ENCODE measurements around the gene GPNMB. TPM values are rescaled to one million over a fixed set of nuclear protein-coding genes. Genes with fewer than 3 reads are reported as not detected.
"Not testable (repeated sequence)": the region's sequence is repeated elsewhere in the genome, so short reads cannot be mapped to it uniquely, and the experiment has no call there.

Gene GPNMB
- polyA plus RNA-seq, 4 donors: 1.6 to 27.0 (median 7.1) TPM

DNA sequence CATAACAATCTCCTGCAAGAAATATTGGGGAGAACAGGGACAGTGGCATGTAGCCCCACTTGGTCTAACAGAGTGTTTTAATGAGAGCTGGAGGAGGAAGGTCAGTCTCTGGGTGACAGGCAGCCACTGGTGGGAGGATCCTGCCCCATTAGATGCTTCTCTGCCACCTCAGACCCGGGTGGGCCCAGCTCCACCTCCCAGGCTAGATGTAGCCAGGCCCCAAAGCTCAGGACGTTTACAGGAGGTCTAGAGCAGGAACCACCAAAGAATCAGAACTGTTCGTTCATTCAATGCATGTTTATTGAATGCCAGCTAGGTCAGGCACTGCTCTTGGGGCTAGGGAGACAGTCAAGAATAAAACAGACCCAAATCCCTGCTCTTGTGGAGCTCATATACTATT, 28.4 kb upstream of the GPNMB start:
- H3K36me3 ChIP-seq (ENCODE audit: control insufficient read depth in 3 of 3, insufficient read depth in 2 of 3, low read depth in 1 of 3, low read length in 3 of 3): no peaks in the 10 kb centered on the region
- WGBS, 3 donors: 50 to 63% (median 52%) methylated on average over 3 of the region's 3 CpGs
- no peak for FAIRE-seq

DNA sequence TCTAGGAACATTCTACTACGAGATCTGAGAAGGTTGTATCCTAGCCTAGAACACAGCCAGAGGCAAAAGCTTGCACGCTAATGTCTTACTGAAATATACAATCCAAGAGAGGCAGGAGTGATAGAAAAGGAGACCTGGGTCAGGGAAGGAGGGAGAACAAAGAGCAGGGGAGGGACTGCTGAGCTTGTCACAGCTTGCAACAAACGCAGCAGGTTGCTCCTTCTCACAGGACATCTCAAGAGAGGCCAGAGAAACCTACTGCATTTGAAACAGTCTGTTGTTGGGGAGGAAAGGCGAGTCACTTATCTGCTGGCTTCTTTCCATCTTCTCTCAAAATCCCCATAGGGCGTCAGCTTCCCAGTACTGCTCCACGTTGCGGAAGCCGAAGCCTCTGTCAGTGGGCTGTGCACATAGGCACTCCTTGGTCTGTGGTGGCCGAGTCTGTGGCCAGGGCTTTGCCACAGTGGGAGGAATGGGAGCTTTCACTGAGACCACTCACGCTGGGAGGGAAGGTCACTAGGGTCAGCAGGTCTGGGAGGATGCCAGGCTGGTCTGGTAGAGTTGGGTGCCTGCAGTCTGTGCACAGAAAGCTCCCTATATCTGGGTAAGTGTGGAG, 25.8 kb upstream of the GPNMB start:
- no peak overlapping the region for H3K27ac ChIP-seq (ENCODE audit: low read depth in 1 of 3, low read length in 2 of 3)
- H3K36me3 ChIP-seq (ENCODE audit: control insufficient read depth in 3 of 3, insufficient read depth in 2 of 3, low read depth in 1 of 3, low read length in 3 of 3): no peaks in the 10 kb centered on the region
- no peak for DNase-seq
- peaks cover 0 to 9% (median 0%) of the 10 kb centered on the region in 3 donors for H3K27me3 ChIP-seq (ENCODE audit: control insufficient read depth in 3 of 3, insufficient read depth in 3 of 3, low read length in 3 of 3)
- H3K4me3 ChIP-seq (ENCODE audit: low read depth in 1 of 3, low read length in 3 of 3): no peak overlapping the region
- H3K9me3 ChIP-seq (ENCODE audit: control insufficient read depth in 2 of 2, insufficient read depth in 1 of 2, low read depth in 1 of 2, low read length in 1 of 2): no peaks in the 10 kb centered on the region
- no peaks in the 10 kb centered on the region for H3K4me1 ChIP-seq (ENCODE audit: control insufficient read depth in 3 of 3, insufficient read depth in 2 of 3, low read depth in 1 of 3, low read length in 2 of 3)
- WGBS, 3 donors: 65 to 71% (median 68%) methylated on average over 10 of the region's 10 CpGs
- FAIRE-seq: no peak

More for the DNA sequence above, 28.4 kb upstream of the GPNMB start:
- no peaks in the 10 kb centered on the region for H3K9me3 ChIP-seq (ENCODE audit: control insufficient read depth in 2 of 2, insufficient read depth in 1 of 2, low read depth in 1 of 2, low read length in 1 of 2)
- DNase-seq: no peak
- H3K27ac ChIP-seq (ENCODE audit: low read depth in 1 of 3, low read length in 2 of 3): no peak overlapping the region
- H3K4me3 ChIP-seq (ENCODE audit: low read depth in 1 of 3, low read length in 3 of 3): no peak overlapping the region
- H3K27me3 ChIP-seq (ENCODE audit: control insufficient read depth in 3 of 3, insufficient read depth in 3 of 3, low read length in 3 of 3): peaks cover 0 to 9% (median 0%) of the 10 kb centered on the region in 3 donors
- no peaks in the 10 kb centered on the region for H3K4me1 ChIP-seq (ENCODE audit: control insufficient read depth in 3 of 3, insufficient read depth in 2 of 3, low read depth in 1 of 3, low read length in 2 of 3)

- WGBS, 3 donors: 37 to 42% (median 42%) methylated on average over 5 of the region's 5 CpGs
- Histone ChIP-seq H3K4me3 (ENCODE audit: low read depth in 1 of 3, low read length in 3 of 3) (no peak overlapping the region), H3K4me1 (ENCODE audit: control insufficient read depth in 3 of 3, insufficient read depth in 2 of 3, low read depth in 1 of 3, low read length in 2 of 3) (no peaks in the 10 kb centered on the region), H3K27me3 (ENCODE audit: control insufficient read depth in 3 of 3, insufficient read depth in 3 of 3, low read length in 3 of 3) (peaks cover 0 to 9% (median 0%) of the 10 kb centered on the region in 3 donors), H3K27ac (ENCODE audit: low read depth in 1 of 3, low read length in 2 of 3) (no peak overlapping the region), H3K36me3 (ENCODE audit: control insufficient read depth in 3 of 3, insufficient read depth in 2 of 3, low read depth in 1 of 3, low read length in 3 of 3) (no peaks in the 10 kb centered on the region), H3K9me3 (ENCODE audit: control insufficient read depth in 2 of 2, insufficient read depth in 1 of 2, low read depth in 1 of 2, low read length in 1 of 2) (no peaks in the 10 kb centered on the region)
- DNase-seq (no peak), FAIRE-seq (no peak)
These were observed 24.0 kb upstream of the GPNMB start for GRCh38 chr7:23222439-23223030.

GRCh38 chr7:23224364-23224763, 22.2 kb upstream of the GPNMB start:
- 76 to 86% (median 81%) methylated on average over 4 of the region's 4 CpGs for WGBS, 3 donors
- not testable (repeated sequence) for H3K4me1 ChIP-seq (ENCODE audit: control insufficient read depth in 3 of 3, insufficient read depth in 2 of 3, low read depth in 1 of 3, low read length in 2 of 3); H3K27me3 ChIP-seq (ENCODE audit: control insufficient read depth in 3 of 3, insufficient read depth in 3 of 3, low read length in 3 of 3); DNase-seq; FAIRE-seq; H3K27ac ChIP-seq (ENCODE audit: low read depth in 1 of 3, low read length in 2 of 3); H3K36me3 ChIP-seq (ENCODE audit: control insufficient read depth in 3 of 3, insufficient read depth in 2 of 3, low read depth in 1 of 3, low read length in 3 of 3); H3K4me3 ChIP-seq (ENCODE audit: low read depth in 1 of 3, low read length in 3 of 3); H3K9me3 ChIP-seq (ENCODE audit: control insufficient read depth in 2 of 2, insufficient read depth in 1 of 2, low read depth in 1 of 2, low read length in 1 of 2)

DNA sequence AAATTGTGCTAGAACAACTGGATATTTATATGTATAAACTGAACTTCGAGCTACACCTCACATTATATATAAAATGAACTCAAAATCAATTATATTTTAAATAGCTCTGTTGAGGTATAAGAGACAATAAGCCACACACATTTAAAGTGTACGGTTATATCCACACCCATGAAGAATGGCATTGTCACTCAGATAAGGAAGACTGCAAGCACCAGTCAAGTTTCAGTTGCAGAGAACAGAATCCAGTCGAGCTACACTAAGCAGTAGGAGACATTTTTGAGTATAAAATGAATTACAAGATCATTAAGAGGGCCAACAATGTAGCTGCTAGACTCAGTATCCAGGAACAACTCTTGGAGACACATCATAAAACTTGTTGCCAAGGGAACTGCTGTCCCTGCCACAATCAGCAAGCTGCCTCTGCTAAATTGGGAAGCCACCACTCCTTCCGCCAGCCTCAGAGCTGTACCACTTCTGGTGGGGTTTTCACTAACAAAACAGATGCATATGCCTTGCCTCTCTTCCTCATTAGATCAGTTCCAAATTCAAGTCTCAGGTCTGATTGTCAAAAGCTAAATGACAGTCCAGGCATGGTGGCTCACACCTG, 19.6 kb upstream of the GPNMB start:
- Histone ChIP-seq H3K36me3 (ENCODE audit: control insufficient read depth in 3 of 3, insufficient read depth in 2 of 3, low read depth in 1 of 3, low read length in 3 of 3) (no peaks in the 10 kb centered on the region), H3K4me1 (ENCODE audit: control insufficient read depth in 3 of 3, insufficient read depth in 2 of 3, low read depth in 1 of 3, low read length in 2 of 3) (no peaks in the 10 kb centered on the region), H3K27me3 (ENCODE audit: control insufficient read depth in 3 of 3, insufficient read depth in 3 of 3, low read length in 3 of 3) (peaks cover 0 to 5% (median 0%) of the 10 kb centered on the region in 3 donors), H3K4me3 (ENCODE audit: low read depth in 1 of 3, low read length in 3 of 3) (no peak overlapping the region), H3K27ac (ENCODE audit: low read depth in 1 of 3, low read length in 2 of 3) (no peak overlapping the region), H3K9me3 (ENCODE audit: control insufficient read depth in 2 of 2, insufficient read depth in 1 of 2, low read depth in 1 of 2, low read length in 1 of 2) (peaks cover 0 to 6% of the 10 kb centered on the region in 2 donors)
- DNase-seq (no peak), FAIRE-seq (no peak)
- whole genome bisulfite sequencing, 3 donors: 60 to 73% (median 73%) methylated on average over 4 of the region's 4 CpGs

- Histone ChIP-seq H3K9me3 (ENCODE audit: control insufficient read depth in 2 of 2, insufficient read depth in 1 of 2, low read depth in 1 of 2, low read length in 1 of 2) (peaks cover 0 to 6% of the 10 kb centered on the region in 2 donors), H3K4me3 (ENCODE audit: low read depth in 1 of 3, low read length in 3 of 3) (no peak overlapping the region), H3K27ac (ENCODE audit: low read depth in 1 of 3, low read length in 2 of 3) (no peak overlapping the region), H3K36me3 (ENCODE audit: control insufficient read depth in 3 of 3, insufficient read depth in 2 of 3, low read depth in 1 of 3, low read length in 3 of 3) (no peaks in the 10 kb centered on the region), H3K4me1 (ENCODE audit: control insufficient read depth in 3 of 3, insufficient read depth in 2 of 3, low read depth in 1 of 3, low read length in 2 of 3) (no peaks in the 10 kb centered on the region), H3K27me3 (ENCODE audit: control insufficient read depth in 3 of 3, insufficient read depth in 3 of 3, low read length in 3 of 3) (no peaks in the 10 kb centered on the region)
- FAIRE-seq (no peak), DNase-seq (no peak)
- WGBS, 3 donors: 93 to 97% (median 95%) methylated on average over 2 of the region's 2 CpGs
These were observed 18.2 kb upstream of the GPNMB start for GRCh38 chr7:23228412-23228811.

DNA sequence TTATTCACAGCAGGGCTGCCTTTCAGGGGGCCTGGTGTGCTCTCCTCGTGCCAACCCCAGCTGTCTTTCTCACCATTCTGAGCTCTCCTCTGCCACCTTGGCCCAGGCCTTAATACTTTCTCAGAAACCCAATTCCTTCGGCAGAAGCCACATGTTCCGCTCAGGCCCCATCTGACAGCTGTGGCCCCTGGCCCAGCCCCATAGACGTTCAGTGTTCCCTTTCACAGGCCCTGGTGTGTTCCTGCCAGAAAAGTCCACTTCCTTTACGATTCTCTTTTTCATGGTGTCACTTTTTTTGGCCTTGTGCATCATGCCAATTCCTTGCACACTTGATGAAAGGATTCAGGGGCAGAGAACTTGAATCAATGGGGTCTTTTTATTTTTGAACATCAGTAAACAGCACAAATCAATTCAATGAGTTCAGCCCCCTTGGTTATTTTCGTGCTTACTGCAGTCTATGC, 15.9 kb upstream of the GPNMB start:
- Histone ChIP-seq H3K27me3 (ENCODE audit: control insufficient read depth in 3 of 3, insufficient read depth in 3 of 3, low read length in 3 of 3) (no peaks in the 10 kb centered on the region), H3K27ac (ENCODE audit: low read depth in 1 of 3, low read length in 2 of 3) (no peak overlapping the region), H3K36me3 (ENCODE audit: control insufficient read depth in 3 of 3, insufficient read depth in 2 of 3, low read depth in 1 of 3, low read length in 3 of 3) (no peaks in the 10 kb centered on the region), H3K4me1 (ENCODE audit: control insufficient read depth in 3 of 3, insufficient read depth in 2 of 3, low read depth in 1 of 3, low read length in 2 of 3) (no peaks in the 10 kb centered on the region), H3K4me3 (ENCODE audit: low read depth in 1 of 3, low read length in 3 of 3) (no peak overlapping the region), H3K9me3 (ENCODE audit: control insufficient read depth in 2 of 2, insufficient read depth in 1 of 2, low read depth in 1 of 2, low read length in 1 of 2) (peaks cover 0 to 6% of the 10 kb centered on the region in 2 donors)
- WGBS, 3 donors: 72 to 77% (median 76%) methylated on average over 6 of the region's 6 CpGs
- no peak for FAIRE-seq
- DNase-seq: no peak

GRCh38 chr7:23232966-23233365, 13.6 kb upstream of the GPNMB start:
- no peak for DNase-seq
- FAIRE-seq: no peak

More at GRCh38 chr7:23232966-23233365, 13.6 kb upstream of the GPNMB start:
- 88 to 97% (median 88%) methylated on average over 3 of the region's 3 CpGs for WGBS, 3 donors
- H3K27ac ChIP-seq (ENCODE audit: low read depth in 1 of 3, low read length in 2 of 3): no peak overlapping the region
- H3K27me3 ChIP-seq (ENCODE audit: control insufficient read depth in 3 of 3, insufficient read depth in 3 of 3, low read length in 3 of 3): no peaks in the 10 kb centered on the region
- no peaks in the 10 kb centered on the region for H3K4me1 ChIP-seq (ENCODE audit: control insufficient read depth in 3 of 3, insufficient read depth in 2 of 3, low read depth in 1 of 3, low read length in 2 of 3)
- H3K4me3 ChIP-seq (ENCODE audit: low read depth in 1 of 3, low read length in 3 of 3): no peak overlapping the region
- no peaks in the 10 kb centered on the region for H3K36me3 ChIP-seq (ENCODE audit: control insufficient read depth in 3 of 3, insufficient read depth in 2 of 3, low read depth in 1 of 3, low read length in 3 of 3)
- H3K9me3 ChIP-seq (ENCODE audit: control insufficient read depth in 2 of 2, insufficient read depth in 1 of 2, low read depth in 1 of 2, low read length in 1 of 2): peaks cover 0 to 6% of the 10 kb centered on the region in 2 donors

Data from small intestine (tissue), 7 donors.